Activated CD4-positive, alpha-beta T cell treated with anti-CD3 and anti-CD28 coated beads, Interleukin-2, amount 50 U/mL, for 4 hours (primary cell): ENCODE data around the gene PDPN.

Experiments used
- DNase-seq, 2 experiments: peaks; one replicate each; pipeline ENCODE4 v3.0.0-alpha.2; 2020

PDPN gene

GRCh38 chr1:13581446-13581845 is 2.2 kb upstream of the PDPN start:
- no peak for DNase-seq

- no peak for DNase-seq
These were observed 754 bp upstream of the PDPN start for GRCh38 chr1:13582713-13583443.

DNA sequence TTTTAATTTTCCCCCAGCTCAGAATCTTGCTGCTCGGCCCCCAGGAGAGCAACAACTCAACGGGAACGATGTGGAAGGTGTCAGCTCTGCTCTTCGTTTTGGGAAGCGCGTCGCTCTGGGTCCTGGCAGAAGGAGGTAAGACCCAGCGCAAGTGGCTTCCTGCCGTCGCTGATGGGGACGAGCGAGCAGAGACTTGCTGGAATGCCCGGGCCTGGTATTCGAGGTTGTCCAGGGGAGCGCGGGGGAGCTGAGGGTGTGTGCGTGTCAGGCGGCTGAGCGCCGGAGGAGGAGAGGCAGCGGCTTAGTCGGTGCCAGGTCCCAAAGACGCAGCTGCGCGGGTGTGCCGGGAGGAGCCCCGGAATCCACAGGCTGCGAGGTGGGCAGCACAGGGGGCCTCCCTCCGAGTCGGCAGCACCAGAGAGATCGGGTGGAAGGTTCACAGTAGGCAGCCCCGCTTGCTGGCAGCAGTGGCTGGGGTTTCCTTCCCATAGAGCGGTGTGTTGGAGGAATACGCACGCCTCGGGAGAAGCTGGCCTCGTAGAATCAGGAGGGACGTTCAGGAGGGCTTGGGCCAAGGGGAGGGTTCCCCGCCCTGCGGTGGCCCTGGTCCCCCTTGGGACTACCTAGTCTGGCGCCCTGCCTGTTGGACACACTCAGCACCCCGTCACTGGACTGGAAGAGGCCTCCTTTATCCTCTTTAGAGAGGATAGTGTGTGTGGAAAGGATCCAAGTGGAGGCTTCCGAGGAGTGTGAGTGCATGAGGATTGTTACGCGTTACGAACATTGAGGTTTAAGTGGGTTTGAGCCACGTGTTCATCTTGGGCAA is 547 bp downstream of the PDPN start:
- no peak for DNase-seq

- DNase-seq = no peak
These were observed 1.4 kb downstream of the PDPN start for GRCh38 chr1:13584876-13585611.

DNA sequence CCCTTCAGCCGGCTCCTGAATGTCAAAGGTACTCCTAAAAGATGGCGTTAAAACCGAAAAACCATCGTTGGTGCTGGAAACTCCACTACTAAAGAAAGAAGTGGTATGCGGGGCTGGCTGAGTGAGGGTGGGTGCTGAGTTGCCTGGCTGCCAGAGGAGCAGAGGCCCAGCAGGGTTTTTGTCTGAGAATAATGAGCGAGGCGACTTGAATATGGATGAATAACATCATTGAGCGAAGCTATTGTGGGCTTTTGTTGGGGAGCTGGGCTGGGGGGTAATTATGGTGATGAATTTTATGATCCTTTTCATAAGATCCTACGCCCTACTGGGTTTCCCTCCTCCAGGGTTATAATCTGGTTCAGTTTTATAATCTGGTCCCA is 2.0 kb downstream of the PDPN start:
- no peak for DNase-seq

DNA sequence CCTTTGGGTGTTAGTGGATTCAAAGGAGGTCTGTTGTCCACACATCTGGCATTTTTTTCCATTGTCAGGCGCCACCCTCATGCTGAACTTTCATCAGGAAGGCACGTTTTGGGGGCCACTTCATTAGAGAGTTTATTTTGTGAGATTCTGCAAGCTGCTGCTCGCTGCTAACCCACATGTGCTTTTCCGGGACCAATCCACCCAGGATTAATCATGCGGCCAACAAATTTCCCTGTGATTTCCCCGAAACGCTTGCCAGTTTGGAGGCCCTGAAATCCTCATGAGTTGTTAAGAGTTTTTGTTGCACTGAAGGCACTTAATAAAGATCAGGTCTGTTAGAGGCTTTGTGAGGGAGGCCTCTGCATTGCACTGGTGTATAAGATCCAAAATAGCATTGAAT is 2.4 kb downstream of the PDPN start:
- DNase-seq = no peak

DNA sequence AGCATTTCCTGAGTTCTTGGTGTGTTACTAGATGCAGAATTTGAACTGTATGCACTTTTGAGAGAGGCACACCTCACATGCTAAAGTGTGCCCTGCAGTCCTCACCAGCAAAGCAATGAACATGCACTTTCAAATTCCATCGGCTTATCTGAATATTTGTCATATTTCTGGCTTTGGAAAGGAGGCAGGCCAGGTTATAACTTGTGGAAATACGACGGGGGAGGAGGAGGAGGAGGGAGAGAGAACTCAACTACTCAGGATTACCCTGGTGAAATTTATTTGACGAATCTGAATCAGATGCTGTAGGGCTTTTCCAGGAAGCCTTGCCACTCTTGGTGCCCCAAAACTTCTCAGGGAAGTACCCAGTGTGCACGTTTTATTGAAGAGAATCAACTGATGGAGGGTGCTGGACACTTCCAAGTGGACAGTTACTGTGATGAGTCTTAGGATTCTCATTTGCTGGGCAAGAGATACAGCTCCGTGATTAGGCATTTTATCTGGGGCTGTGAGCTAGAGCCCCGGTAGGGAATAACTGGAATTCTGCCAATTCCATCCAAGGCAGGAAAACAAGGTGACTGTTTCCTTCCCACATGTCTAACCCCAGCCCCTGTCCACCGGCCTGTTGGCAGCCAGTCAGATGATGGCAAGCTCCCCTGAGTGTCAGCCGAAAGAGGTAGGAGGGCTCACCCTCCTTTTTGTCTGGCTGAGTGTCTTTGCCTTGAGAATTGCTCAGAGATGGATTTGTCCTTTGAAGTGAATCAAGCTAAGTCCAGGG is 3.8 kb downstream of the PDPN start:
- no peak for DNase-seq

GRCh38 chr1:13588946-13589796 is 5.5 kb downstream of the PDPN start:
- DNase-seq = no peak

GRCh38 chr1:13590486-13590885 is 6.9 kb downstream of the PDPN start:
- DNase-seq = no peak

DNA sequence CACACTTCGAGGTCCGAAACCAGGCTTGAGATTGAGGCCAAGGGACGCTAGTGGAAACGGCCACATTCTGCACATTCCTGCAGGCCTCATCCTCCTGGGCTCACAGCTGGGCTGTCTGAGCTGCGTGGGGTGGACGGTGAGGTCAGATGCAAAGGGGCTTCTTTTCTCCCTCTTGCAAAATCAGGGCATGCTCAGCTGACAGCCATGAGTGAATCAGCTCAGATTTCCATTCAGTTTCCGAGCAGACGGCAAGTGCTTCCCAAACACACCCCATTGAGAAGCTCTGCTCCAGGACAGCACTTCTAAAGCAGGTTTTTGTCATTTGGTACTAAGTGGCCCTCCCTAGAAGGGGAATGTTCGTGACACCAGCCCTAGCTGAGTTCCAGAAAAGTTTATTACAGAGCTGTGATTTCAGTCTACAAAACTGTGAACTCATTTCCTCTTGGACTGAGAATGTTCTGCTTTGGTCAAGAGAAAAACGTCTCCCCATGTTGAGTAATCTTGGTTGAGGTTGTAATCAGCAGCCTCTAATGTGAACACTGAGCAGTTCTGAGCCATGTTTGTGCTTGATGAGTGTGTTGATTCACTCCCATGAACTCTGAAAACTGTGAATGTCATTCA is 10.0 kb downstream of the PDPN start:
- DNase-seq = no peak

GRCh38 chr1:13595411-13595810 is 11.8 kb downstream of the PDPN start:
- no peak for DNase-seq

DNA sequence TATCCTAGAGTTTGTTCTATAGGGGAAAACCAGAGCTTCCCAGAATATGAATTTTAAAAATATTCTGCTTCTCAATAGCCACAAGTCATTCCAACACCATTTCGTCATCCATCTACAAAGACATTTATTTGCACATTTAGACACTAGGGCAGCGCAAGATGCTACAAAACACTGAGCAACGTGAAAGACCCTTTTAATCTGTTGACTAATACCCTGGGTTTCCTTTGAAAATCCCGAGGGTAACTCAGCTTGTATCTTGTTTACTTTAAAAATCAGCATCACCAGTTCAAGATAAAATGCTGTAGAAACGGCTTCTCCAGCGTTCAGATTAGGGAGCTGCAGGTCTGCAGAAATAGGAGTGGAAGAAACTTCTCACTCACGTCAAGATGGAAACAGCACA is 13.5 kb downstream of the PDPN start:
- DNase-seq = no peak

DNA sequence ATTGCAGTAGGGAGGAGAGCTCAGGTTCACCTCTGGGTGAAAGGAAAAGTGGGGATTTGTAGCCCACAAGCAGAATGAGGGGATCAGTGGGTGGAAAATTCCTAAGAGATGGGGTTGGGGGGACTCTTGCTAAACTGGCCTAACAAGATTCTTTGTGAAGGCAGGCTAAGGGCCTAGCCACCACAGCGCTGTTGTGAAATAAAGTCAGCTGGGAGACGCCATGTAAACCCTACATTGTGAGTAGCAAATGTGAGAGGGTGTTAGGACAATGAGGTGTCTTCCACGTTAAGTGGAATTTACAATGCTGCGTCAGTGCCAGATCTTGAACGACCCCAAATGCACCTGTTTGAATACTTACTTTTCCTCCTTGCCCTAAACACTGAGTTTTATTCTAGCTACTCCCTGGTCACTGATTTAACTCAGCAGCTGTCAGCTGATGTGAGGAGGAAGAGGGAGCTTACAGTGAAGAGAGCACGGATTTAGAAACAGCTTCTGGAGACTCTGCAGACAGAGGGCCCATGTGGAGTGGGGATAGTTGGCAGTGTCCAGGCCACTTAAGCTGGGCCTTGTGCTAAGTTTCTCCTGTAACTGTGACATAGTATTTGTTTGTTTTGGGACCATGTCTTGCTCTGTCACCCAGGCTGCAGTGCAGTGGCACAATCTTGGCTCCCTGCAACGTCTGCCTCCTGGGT is 17.3 kb downstream of the PDPN start:
- DNase-seq = no peak

GRCh38 chr1:13604176-13604575 is 20.5 kb downstream of the PDPN start:
- DNase-seq = no peak

DNA sequence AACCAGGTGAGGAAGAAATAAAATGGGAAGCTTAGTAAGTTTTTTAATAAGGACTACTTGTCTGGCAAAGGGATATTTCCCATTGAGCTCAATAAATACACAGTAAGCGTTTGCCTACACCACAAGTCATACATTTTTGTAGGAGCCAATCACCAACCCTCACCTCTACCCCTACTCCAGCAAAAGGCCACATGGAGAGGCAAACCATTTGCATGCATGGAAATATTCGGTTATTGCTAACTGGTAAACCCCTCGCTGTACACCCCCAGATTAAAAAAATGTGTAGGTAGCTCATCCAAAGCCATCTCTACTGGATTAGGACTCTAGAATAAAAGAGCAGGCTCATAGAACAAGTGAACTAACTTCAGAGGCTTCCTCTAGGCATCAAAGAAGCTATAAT is 21.1 kb downstream of the PDPN start:
- no peak for DNase-seq

DNA sequence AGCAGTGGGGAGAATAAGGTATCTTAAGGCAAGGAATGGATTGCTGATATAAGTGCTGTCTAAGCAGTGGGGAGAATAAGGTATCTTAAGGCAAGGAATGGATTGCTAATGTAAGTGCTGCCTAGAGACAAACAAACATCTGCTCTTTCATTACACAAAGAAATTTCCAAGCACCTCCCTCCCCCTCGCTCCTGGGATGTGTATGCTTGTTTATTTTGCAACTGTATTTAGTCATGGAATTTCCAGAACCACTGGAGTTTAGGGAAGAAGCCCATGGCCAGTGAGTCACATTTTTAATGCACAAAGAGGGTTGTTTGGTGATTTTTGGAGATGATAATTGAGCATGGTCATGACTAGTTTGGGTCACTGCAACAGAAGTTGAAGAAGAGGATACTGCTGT is 21.5 kb downstream of the PDPN start:
- DNase-seq = no peak

- no peak for DNase-seq
These were observed 23.4 kb downstream of the PDPN start for GRCh38 chr1:13607002-13607401.

- no peak for DNase-seq
These were observed 32.6 kb downstream of the PDPN start for GRCh38 chr1:13616234-13616633.

DNA sequence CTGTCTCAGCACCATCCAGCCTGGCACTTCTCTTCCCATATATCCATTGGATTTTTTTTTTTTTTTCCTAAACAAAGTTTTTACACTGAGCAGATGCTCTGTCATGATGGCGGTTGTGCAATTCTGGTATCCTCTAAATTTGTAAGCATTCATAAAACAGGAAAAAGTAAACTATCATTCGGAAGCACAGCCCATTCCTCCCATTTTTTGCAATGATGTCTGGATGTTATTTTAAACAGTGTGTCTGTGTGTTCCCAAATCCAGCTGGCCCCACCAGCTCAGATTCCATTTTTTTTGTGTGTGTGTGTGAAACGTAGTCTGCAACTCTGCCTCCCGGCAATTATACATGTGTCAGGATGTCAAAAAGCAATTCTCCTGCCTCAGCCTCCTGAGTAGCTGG is 33.5 kb downstream of the PDPN start:
- DNase-seq = no peak

GRCh38 chr1:13617773-13618172 is 34.1 kb downstream of the PDPN start:
- DNase-seq = no peak

GRCh38 chr1:13618483-13618882 is 34.9 kb downstream of the PDPN start:
- no peak for DNase-seq
